H9 (cell line): ENCODE data around the gene GABRB3. TPM values are rescaled to one million over a fixed set of nuclear protein-coding genes. Genes with fewer than 3 reads are reported as not detected.

Experiments used
- DNase-seq: peaks from one replicate; pipeline ENCODE4 v3.0.0-alpha.2; 2017
- H2AFZ ChIP-seq: one replicate; pipeline ENCODE4 v1.6.1; 2013; ENCODE audit warnings: mild to moderate bottlenecking, low read length, control low read depth, moderate library complexity
- H2AK5ac ChIP-seq: 2 replicates; pipeline ENCODE4 v1.6.1; 2013; ENCODE audit warnings: low read length, control low read depth, mixed read lengths; ENCODE audit not compliant: insufficient read length
- H2BK120ac ChIP-seq: one replicate; pipeline ENCODE4 v1.6.1; 2013; ENCODE audit warnings: low read depth, mild to moderate bottlenecking, low read length, control low read depth, inconsistent platforms; ENCODE audit not compliant: poor library complexity, severe bottlenecking
- H2BK12ac ChIP-seq: 2 replicates; pipeline ENCODE4 v1.6.1; 2013; ENCODE audit warnings: low read length, control low read depth, mixed read lengths, low read depth; ENCODE audit not compliant: insufficient read length
- H2BK15ac ChIP-seq: 2 replicates; pipeline ENCODE4 v1.6.1; 2013; ENCODE audit warnings: low read depth, low read length, control low read depth
- H2BK20ac ChIP-seq: one replicate; pipeline ENCODE4 v1.6.1; 2013; ENCODE audit warnings: low read depth, mild to moderate bottlenecking, low read length, control low read depth, inconsistent platforms; ENCODE audit not compliant: poor library complexity, severe bottlenecking
- H2BK5ac ChIP-seq: 2 replicates; pipeline ENCODE4 v1.6.1; 2013; ENCODE audit warnings: low read length, control low read depth, mixed read lengths; ENCODE audit not compliant: insufficient read length
- H3K14ac ChIP-seq: 2 replicates; pipeline ENCODE4 v1.6.1; 2013; ENCODE audit warnings: low read length, control low read depth; ENCODE audit not compliant: insufficient read depth
- H3K18ac ChIP-seq: 2 replicates; pipeline ENCODE4 v1.6.1; 2013; ENCODE audit warnings: low read depth, mild to moderate bottlenecking, mixed read lengths, low read length, control low read depth; ENCODE audit not compliant: insufficient read length
- H3K23ac ChIP-seq: 2 replicates; pipeline ENCODE4 v1.6.1; 2013; ENCODE audit warnings: low read length, control low read depth, mixed read lengths, low read depth; ENCODE audit not compliant: insufficient read length
- H3K23me2 ChIP-seq: 2 replicates; pipeline ENCODE4 v1.6.1; 2013; ENCODE audit warnings: low read depth, mild to moderate bottlenecking, mixed read lengths, low read length, control low read depth; ENCODE audit not compliant: insufficient read length, poor library complexity, severe bottlenecking
- H3K27ac ChIP-seq: 2 replicates; pipeline ENCODE4 v1.5.1; 2013; ENCODE audit warnings: low read length, control low read depth, mixed read lengths, low read depth; ENCODE audit not compliant: insufficient read length
- H3K27me3 ChIP-seq: 2 replicates; pipeline ENCODE4 v1.6.1; 2013; ENCODE audit warnings: low read length, control low read depth, inconsistent platforms; ENCODE audit not compliant: insufficient read depth
- H3K4ac ChIP-seq: 2 replicates; pipeline ENCODE4 v1.6.1; 2013; ENCODE audit warnings: low read depth, mild to moderate bottlenecking, control low read depth, inconsistent platforms, low read length, moderate library complexity
- H3K4me1 ChIP-seq: 2 replicates; pipeline ENCODE4 v1.6.1; 2013; ENCODE audit warnings: low read length, control low read depth, inconsistent platforms; ENCODE audit not compliant: insufficient read depth
- H3K4me2 ChIP-seq: 2 replicates; pipeline ENCODE4 v1.6.1; 2013; ENCODE audit warnings: low read length, control low read depth, mixed read lengths; ENCODE audit not compliant: insufficient read length, insufficient read depth
- H3K56ac ChIP-seq: 2 replicates; pipeline ENCODE4 v1.6.1; 2013; ENCODE audit warnings: low read depth, mild to moderate bottlenecking, mixed read lengths, low read length, control low read depth; ENCODE audit not compliant: insufficient read length
- H3K79me1 ChIP-seq: 2 replicates; pipeline ENCODE4 v1.6.1; 2013; ENCODE audit warnings: low read depth, mild to moderate bottlenecking, moderate library complexity, low read length, control low read depth, inconsistent platforms; ENCODE audit not compliant: insufficient read depth, poor library complexity, severe bottlenecking
- H3K79me2 ChIP-seq: 2 replicates; pipeline ENCODE4 v1.6.1; 2013; ENCODE audit warnings: low read length, control low read depth, inconsistent platforms; ENCODE audit not compliant: insufficient read depth
- H3K9ac ChIP-seq: 2 replicates; pipeline ENCODE4 v1.6.1; 2013; ENCODE audit warnings: low read length, control low read depth, mixed read lengths; ENCODE audit not compliant: insufficient read length; ENCODE audit errors: extremely low read depth
- H3K9me3 ChIP-seq: one replicate; pipeline ENCODE4 v1.6.1; 2013; ENCODE audit warnings: low read depth, low read length, inconsistent platforms; ENCODE audit not compliant: control insufficient read depth
- H3T11ph ChIP-seq: one replicate; pipeline ENCODE4 v1.6.1; 2013; ENCODE audit warnings: mild to moderate bottlenecking, low read length, control low read depth, inconsistent platforms
- H4K20me1 ChIP-seq: one replicate; pipeline ENCODE4 v1.6.1; 2013; ENCODE audit not compliant: control insufficient read depth, insufficient read length, insufficient read depth
- H4K5ac ChIP-seq: 2 replicates; pipeline ENCODE4 v1.6.1; 2013; ENCODE audit warnings: low read depth, mild to moderate bottlenecking, mixed read lengths, low read length, control low read depth; ENCODE audit not compliant: insufficient read length
- H4K8ac ChIP-seq: replicated peaks from 2 replicates; pipeline ENCODE4 v1.6.1; 2013; ENCODE audit warnings: low read length, control low read depth, mixed read lengths, low read depth; ENCODE audit not compliant: insufficient read length
- H4K91ac ChIP-seq: 2 replicates; pipeline ENCODE4 v1.6.1; 2013; ENCODE audit warnings: low read depth, mild to moderate bottlenecking, moderate library complexity, mixed read lengths, low read length, control low read depth; ENCODE audit not compliant: insufficient read length
- H3K27ac Mint-ChIP-seq, 3 experiments: 2 replicates in 2 of 3; 3 replicates in 1 of 3; pipeline ENCODE4 v1.8.0; 2020 to 2021; ENCODE audit warnings: mixed read lengths in 3 of 3, mild to moderate bottlenecking in 1 of 3, moderate library complexity in 1 of 3
- H3K27me3 Mint-ChIP-seq: 2 replicates; pipeline ENCODE4 v1.8.0; 2021; ENCODE audit warnings: low read depth, mild to moderate bottlenecking, moderate library complexity, mixed read lengths
- H3K36me3 Mint-ChIP-seq, 3 experiments: 2 replicates in 2 of 3; 3 replicates in 1 of 3; pipeline ENCODE4 v1.8.0; 2020 to 2021; ENCODE audit warnings: low read depth in 3 of 3, mixed read lengths in 3 of 3; ENCODE audit not compliant: insufficient read depth in 1 of 3
- H3K4me1 Mint-ChIP-seq, 2 experiments: 2 replicates each; pipeline ENCODE4 v1.8.0; 2020; ENCODE audit warnings: mixed read lengths in 2 of 2
- H3K4me3 Mint-ChIP-seq, 2 experiments: 2 replicates in 1 of 2; 3 replicates in 1 of 2; pipeline ENCODE4 v1.8.0; 2020 to 2021; ENCODE audit warnings: mild to moderate bottlenecking in 2 of 2, mixed read lengths in 2 of 2, moderate library complexity in 1 of 2
- H3K9me3 Mint-ChIP-seq, 2 experiments: 2 replicates in 1 of 2; 3 replicates in 1 of 2; pipeline ENCODE4 v1.8.0; 2020; ENCODE audit warnings: mild to moderate bottlenecking in 2 of 2, mixed read lengths in 2 of 2, moderate library complexity in 1 of 2
- WGBS: extraction: QIAGEN DNeasy Blood & Tissue Kit; methylation state at CpG from one replicate; pipeline ENCODE4 v1.1.7; 2013; ENCODE audit warnings: missing lambda C conversion rate, low lambda C conversion rate, mixed read lengths; ENCODE audit not compliant: insufficient read length; ENCODE audit errors: extremely low coverage; 5-methylcytosine and 5-hydroxymethylcytosine counted together
- total RNA-seq: library from RNA; stranded (reverse); gene quantifications from 2 replicates; pipeline ENCODE4 v1.2.1, GENCODE V29; 2021
- TF ChIP-seq, protein P1 (sequence below): fragments of 200-600 bp; sonication (generic); conservative IDR thresholded peaks from 3 replicates; pipeline ENCODE4 v1.8.0; 2021; ENCODE audit warnings: antibody characterized with exemption, mild to moderate bottlenecking

Gene GABRB3
- total RNA-seq, 1 experiment from 2014 or later: 98.2 TPM

DNA sequence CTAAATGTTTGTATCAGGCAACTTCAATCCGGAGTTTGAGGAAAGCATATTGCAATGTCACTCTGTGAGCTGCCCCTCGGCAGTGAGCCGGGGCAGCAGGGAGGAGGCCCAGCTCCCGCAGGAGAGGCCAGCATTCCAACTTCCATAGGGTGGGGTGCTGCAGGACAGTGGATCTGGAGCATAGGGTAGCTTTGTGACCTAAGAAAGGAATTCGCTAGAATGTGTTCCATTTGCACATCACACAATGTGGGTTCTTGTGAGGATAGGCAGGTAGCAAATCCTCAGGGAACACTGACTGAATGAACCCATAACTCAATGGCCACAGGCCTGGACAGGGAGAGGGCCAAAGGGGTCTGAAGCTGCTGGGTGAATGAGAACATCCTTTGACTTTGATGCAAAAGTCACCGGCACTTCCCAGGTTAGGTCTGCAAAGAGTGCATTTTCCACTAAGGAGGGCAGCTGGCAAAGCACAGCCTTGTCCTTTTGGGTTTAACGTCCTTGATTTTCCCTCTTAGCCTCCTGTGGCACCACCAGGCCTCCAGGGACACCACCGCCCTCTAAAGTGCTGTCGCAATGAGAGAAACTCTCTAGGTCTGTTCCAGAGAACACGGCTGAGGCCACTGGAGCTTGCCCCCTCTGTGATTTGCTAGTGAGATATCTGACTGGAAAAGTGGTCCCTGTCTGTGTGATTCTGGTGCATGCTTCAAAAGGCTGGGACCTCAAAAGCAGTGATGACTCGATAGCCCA is 36.2 kb downstream of the GABRB3 start:
- H3K9ac ChIP-seq: no peak overlapping the region
- H3K79me2 ChIP-seq: peaks cover 11% of the 10 kb centered on the region; the same call in 1 of the 2 replicates
- no peak overlapping the region for H2BK120ac ChIP-seq
- no CpG with 5 or more reads among the region's 11 CpGs for WGBS
- no peak overlapping the region for H3K56ac ChIP-seq
- Mint-ChIP-seq H3K36me3 (peaks cover 35 to 43% (median 36%) of the 10 kb centered on the region in 3 experiments), H3K9me3 (peaks cover 20 to 30% of the 10 kb centered on the region in 2 experiments), H3K4me3 (no peak overlapping the region), H3K27ac (peak overlapping the region in 2 of 3 experiments; percentile 83 to 86; a peak in 5 of 7 replicates), H3K4me1 (peaks cover 44 to 46% of the 10 kb centered on the region in 2 experiments), H3K27me3 (no peaks in the 10 kb centered on the region)
- no peaks in the 10 kb centered on the region for H3K27me3 ChIP-seq
- no peak overlapping the region for H2BK5ac ChIP-seq
- no peak overlapping the region for H3K18ac ChIP-seq
- TF ChIP-seq, protein P1, sequence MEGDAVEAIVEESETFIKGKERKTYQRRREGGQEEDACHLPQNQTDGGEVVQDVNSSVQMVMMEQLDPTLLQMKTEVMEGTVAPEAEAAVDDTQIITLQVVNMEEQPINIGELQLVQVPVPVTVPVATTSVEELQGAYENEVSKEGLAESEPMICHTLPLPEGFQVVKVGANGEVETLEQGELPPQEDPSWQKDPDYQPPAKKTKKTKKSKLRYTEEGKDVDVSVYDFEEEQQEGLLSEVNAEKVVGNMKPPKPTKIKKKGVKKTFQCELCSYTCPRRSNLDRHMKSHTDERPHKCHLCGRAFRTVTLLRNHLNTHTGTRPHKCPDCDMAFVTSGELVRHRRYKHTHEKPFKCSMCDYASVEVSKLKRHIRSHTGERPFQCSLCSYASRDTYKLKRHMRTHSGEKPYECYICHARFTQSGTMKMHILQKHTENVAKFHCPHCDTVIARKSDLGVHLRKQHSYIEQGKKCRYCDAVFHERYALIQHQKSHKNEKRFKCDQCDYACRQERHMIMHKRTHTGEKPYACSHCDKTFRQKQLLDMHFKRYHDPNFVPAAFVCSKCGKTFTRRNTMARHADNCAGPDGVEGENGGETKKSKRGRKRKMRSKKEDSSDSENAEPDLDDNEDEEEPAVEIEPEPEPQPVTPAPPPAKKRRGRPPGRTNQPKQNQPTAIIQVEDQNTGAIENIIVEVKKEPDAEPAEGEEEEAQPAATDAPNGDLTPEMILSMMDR: no peak
- H2BK15ac ChIP-seq: no peak overlapping the region
- H2BK12ac ChIP-seq: no peak overlapping the region
- H4K20me1 ChIP-seq: no peaks in the 10 kb centered on the region
- no peak overlapping the region for H3K27ac ChIP-seq
- H3K9me3 ChIP-seq: no peaks in the 10 kb centered on the region
- no peak overlapping the region for H2AK5ac ChIP-seq
- H3K14ac ChIP-seq: no peak overlapping the region
- H4K5ac ChIP-seq: no peak overlapping the region
- no peak overlapping the region for H3K4me2 ChIP-seq
- no peak overlapping the region for H2AFZ ChIP-seq
- DNase-seq: no peak
- no peak overlapping the region for H3K23ac ChIP-seq
- H3K4ac ChIP-seq: no peak overlapping the region
- H3T11ph ChIP-seq: no peak overlapping the region
- no peak overlapping the region for H4K8ac ChIP-seq
- no peak overlapping the region for H4K91ac ChIP-seq
- no peaks in the 10 kb centered on the region for H3K23me2 ChIP-seq
- no peaks in the 10 kb centered on the region for H3K79me1 ChIP-seq
- peaks cover 13% of the 10 kb centered on the region; the same call in 1 of the 2 replicates for H3K4me1 ChIP-seq
- no peak overlapping the region for H2BK20ac ChIP-seq
